Measurements from ENCODE around the gene DDX10.
"Not testable (repeated sequence)": the region's sequence is repeated elsewhere in the genome, so short reads cannot be mapped to it uniquely, and the experiment has no call there.

Gene DDX10

DNA sequence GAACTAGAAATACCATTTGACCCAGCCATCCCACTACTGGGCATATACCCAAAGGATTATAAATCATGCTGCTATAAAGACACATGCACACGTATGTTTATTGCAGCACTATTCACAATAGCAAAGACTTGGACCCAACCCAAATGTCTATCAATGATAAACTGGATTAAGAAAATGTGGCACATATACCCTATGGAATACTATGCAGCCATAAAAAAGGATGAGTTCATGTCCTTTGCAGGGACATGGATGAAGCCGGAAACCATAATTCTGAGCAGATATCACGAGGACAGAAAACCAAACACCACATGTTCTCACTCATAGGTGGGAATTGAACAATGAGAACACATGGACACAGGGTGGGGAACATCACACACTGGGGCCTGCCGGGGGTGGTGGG is 114.3 kb downstream of the DDX10 start:
- not testable (repeated sequence) for DNase-seq

DNA sequence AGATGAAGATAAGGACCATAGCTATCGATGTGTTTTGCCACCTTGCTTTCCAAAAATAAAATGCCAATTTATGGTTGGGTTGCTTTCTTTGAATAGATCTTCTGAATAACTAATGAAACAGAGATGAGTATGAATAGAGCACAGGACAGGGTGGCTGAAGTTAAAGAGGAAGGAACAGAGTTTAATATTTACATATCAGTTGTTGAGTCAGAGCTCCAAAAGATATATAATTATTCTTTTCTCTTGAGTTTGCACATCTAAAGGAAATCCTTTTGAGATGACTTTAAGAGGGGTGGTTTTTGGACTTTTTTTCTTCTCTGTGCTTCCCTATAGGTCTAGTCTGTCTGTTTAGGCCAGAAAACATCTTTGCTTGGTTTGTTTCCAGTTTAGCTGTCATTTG is 115.2 kb downstream of the DDX10 start:
- DNase-seq, result no peak

- no peak for DNase-seq
Observed at GRCh38 chr11:108781946-108782345, 117.1 kb downstream of the DDX10 start.

DNA sequence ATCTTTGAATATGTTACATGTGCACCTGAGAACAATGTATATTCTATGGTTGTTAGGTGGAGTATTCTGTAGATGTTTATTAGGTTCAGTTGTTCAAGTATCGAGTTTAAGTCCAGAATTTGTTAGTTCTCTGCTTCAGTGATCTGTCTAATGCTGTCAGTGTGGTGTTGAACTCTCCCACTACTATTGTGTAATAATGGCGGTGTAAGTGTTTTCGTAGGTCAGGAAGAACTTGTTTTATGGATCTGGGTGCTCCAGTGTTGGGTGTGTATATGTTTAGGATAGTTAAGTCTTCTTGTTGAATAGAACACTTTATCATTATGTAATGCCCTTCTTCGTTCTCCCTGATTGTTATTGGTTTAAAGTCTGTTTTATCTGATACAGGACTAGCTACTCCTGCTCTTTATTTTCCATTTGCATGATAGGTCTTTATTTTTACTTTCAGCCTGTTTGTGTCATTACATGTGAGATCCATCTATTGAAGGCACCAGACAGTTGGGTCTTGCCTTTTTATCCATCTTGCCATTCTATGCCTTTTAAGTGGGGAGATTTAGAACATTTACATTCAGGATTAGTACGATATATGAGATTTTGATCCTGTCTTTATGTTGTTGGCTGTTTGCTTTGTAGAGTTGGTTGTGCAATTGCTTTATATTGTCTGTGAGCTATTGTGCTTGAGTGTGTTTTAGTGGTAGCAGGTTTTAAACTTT is 121.6 kb downstream of the DDX10 start:
- no peak for DNase-seq

- DNase-seq, result no peak
Observed at GRCh38 chr11:108787105-108787504, 122.2 kb downstream of the DDX10 start.

DNA sequence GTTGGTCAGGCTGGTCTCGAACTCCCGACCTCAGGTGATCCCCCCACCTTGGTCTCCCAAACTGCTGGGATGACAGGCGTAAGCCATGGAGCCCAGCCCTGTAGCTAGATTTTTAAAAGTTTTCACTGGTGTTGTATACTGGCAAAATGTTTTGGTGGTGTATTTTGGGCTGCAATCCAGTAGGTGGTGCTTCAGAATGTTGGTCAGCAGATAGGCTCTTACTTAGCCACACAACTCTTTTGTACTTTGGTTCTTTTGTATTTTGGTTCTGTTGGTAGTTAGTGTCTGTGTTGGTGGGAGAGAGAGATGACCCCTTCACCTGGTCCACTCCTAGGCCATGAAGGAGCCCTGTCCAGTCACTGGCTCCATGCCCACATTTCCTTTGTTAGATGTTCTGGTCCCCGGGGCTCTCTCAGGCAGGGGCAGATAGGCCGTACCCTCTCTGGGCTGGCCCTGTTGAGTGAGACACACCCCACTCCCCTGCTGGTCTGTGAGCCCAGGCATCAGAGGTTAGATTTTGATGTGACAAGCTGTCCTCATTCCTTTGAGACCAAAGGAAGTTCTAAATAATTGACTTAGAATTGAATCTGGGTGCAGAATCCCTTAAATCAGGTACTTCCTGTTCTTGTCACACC is 123.8 kb downstream of the DDX10 start:
- DNase-seq, result no peak

DNA sequence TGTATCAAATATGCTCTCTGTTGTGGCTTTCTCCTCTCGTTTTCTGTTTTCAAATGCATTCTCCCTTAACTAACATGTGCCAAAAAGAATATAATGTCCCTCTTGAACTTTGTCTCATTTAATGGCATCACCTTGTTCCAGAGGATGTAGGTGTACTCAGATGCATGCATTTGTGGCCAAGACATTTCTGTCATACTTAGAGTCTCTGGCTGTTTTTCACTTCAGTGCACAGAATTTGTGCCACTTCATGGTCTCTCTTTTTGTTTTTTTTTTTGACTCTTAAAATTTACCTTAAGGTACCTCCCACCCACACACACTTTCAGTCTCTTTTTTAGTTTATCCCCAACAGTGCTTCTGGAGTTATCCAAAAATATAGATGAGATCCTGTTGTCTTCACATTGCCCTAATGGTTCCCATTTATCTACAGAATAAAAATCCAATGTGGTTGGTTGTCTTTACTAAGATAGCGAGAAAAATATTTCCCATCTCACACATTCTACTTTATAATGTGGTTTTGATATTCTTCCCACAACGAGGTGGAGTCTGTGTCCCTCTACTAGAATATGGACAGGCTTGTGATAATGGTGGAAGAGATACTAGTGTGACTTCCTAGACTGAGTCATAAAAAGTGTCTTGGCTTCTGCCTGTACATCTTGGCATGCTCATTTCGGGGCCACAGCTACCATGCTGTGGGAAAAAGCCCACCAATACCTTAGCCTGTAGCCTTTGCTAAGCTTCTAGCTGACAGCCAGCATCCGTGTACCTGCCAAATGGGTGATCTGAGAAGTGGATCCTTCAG is 125.8 kb downstream of the DDX10 start:
- DNase-seq, result no peak

GRCh38 chr11:108793138-108793537 is 128.3 kb downstream of the DDX10 start:
- no peak for DNase-seq

GRCh38 chr11:108793611-108794010 is 128.7 kb downstream of the DDX10 start:
- DNase-seq, result no peak

DNA sequence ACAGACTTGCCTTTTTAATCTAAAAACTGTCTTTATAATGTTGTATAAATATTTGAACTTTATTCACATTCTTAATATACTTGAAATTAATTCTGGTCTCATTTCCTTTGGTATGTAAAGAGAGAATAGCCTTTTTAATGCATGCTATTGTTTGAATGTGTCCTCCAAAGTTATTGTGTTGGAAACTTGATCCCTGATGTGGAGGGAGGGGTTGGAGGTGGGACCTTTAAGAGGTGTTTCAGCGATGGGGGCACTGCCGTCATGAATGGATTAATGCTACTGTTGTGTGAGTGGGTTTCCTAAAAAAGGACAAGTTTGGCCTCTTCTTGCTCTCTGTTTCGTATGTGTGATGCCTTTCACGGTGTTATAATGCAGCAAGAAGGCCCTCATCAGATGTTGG is 131.7 kb downstream of the DDX10 start:
- no peak for DNase-seq

DNA sequence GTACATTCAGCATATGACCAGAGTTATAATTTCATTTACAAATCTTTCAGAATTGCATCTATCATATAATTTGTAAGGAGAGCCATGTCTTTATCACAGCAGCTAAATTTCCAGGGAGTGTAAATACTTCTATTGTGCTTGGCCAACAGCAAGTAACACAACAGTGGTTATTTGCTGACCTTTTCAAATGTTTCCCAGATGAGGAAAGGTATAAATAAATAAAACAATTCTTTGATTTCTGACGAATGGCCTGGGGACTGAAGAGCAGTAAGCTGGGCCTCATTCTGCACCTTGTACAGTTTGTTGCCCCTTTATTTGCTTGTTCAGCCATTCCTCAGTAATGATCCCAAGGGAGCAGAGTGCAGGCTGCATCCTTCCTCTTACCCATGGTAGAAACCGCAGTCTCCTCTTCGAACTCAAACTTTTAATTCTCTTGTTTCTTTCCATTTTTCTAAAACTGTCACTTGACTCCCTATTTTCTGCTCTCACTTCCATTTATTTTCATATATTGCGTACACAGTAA is 132.8 kb downstream of the DDX10 start:
- no peak for DNase-seq

- no peak for DNase-seq
Observed at GRCh38 chr11:108802492-108802891, 137.6 kb downstream of the DDX10 start.

DNA sequence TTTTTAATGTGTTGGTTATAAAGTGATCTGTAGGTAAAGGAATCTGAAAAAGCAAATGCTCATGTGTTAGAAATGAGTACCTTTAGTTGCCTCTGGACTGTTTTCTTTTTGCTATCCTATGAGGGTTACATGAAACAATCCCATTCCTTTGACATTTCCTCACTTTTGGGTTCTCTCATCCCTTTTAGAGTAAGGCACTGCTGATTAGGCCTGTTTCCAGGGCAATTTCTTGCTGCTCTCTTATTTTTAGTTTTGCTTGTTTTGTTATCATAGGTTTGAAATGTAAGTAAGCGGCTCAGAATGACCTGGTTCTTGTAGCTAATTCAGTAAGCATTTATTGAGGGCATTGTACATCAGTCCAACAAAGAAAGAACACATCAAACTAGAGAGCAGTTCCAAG is 138.9 kb downstream of the DDX10 start:
- DNase-seq, result no peak

- no peak for DNase-seq
Observed at GRCh38 chr11:108804511-108804910, 139.6 kb downstream of the DDX10 start.

DNA sequence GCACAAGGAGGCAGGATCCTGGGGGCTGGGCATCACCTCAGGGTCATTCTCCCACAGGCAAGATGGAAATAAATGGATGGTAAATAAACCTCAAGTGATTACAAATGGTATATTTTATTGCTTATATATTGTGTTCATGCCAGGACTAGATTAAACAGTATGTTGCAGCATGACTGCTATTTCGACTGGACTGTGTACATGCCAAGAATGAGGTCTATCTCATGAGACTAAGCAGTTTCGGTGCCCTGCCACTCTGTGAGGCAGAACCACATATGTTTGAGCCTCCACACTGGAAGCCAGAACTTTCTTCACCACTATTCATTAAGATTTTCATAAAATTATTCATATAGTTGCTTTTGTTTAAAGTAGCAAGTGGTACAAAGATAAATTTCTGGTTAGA is 140.2 kb downstream of the DDX10 start:
- no peak for DNase-seq

- DNase-seq, result no peak
Observed at GRCh38 chr11:108807262-108807661, 142.4 kb downstream of the DDX10 start.

DNA sequence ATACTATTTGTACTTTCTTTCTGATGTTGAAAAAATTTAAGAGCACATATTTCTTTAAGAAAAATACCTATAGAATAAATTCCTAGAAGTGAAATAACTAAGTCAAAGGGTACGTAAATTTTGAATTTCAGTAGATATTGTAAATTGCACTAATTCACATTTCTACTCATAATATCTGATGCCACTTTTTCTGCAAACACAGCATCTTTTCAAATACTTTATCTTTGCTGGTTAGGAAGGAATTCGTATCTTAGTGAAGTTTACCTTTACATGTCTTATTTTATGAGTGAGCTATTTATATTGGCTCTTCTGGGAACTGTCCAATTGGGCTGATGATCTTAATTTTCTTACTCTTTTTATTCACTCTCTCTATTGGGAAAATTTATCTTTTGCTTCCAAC is 148.2 kb downstream of the DDX10 start:
- DNase-seq, result no peak

GRCh38 chr11:108817976-108818375 is 153.1 kb downstream of the DDX10 start:
- DNase-seq, result no peak

GRCh38 chr11:108818971-108819370 is 154.1 kb downstream of the DDX10 start:
- no peak for DNase-seq

DNA sequence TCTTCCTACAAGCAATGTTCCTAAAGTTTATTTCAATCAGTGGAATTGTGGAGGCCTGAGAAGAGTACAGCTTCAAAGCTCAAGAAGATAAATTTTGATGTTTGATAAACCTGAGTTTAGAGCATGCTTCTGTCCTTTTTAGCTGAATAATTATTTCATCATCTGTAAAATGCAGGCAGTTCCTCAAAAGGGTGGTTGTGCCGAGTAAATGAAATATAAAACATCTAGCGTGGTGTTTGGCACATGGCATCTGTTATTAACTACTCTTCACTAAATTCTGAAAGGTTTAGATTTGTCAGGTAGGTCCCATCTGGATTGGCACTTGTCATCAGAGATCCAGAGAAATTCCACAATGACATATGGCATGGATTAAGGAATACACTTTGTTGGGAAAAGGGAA is 155.1 kb downstream of the DDX10 start:
- DNase-seq, result no peak

DNA sequence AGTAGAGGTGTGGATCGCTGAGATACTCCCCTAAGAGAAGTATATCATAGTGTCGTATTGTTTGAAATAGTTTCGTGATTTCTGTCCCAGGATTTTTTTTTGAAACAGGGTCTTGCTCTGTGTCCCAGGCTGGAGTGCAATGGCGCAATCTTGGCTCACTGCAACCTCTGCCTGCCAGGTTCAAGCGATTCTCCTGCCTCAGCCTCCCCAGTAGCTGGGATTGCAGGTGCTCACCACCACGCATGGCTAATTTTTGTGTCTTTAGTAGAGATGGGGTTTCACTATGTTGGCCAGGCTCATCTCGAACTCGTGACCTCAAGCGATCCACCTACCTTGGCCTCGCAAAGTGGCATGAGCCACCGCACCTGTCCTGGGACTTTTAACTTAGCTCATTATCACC is 159.1 kb downstream of the DDX10 start:
- not testable (repeated sequence) for DNase-seq

DNA sequence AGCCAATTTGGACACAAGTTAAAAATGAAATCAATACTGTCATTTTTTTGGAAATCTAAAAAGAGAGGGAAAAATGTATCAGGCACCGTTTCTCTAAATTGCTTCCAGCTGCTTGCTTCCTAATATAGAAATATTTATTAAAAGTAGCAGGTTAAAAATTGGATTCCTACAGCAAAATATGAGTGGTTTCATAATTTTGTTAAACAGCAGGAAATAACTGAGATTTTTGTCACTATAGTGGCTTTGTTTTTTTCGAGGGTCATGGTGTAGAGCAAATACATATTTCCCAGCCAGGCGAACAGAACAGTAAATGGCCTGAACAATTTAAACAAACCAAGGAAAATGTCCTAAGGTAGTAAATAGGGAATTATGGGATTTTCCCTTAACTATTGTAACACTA is 159.7 kb downstream of the DDX10 start:
- DNase-seq, result no peak

- no peak for DNase-seq
Observed at GRCh38 chr11:108825381-108825780, 160.5 kb downstream of the DDX10 start.

GRCh38 chr11:108826136-108826535 is 161.3 kb downstream of the DDX10 start:
- DNase-seq, result no peak

Data from NCI-H2029 treated with DMSO at 0.1 percent for 48 hours (cell line).